HG03135 (cell line): ENCODE measurements around the gene CD244.

Source experiments
- ATAC-seq: cut with Tn5 transposase; IDR thresholded peaks from one replicate; pipeline ENCODE4 v1.9.1; 2021; ENCODE audit warnings: mild to moderate bottlenecking, moderate library complexity; ENCODE audit not compliant: unreplicated experiment

CD244 gene

GRCh38 chr1:160850993-160851392, 11.7 kb downstream of the CD244 start:
- no peak for ATAC-seq

- no peak for ATAC-seq
These were observed 12.1 kb downstream of the CD244 start for GRCh38 chr1:160850541-160850940.

DNA sequence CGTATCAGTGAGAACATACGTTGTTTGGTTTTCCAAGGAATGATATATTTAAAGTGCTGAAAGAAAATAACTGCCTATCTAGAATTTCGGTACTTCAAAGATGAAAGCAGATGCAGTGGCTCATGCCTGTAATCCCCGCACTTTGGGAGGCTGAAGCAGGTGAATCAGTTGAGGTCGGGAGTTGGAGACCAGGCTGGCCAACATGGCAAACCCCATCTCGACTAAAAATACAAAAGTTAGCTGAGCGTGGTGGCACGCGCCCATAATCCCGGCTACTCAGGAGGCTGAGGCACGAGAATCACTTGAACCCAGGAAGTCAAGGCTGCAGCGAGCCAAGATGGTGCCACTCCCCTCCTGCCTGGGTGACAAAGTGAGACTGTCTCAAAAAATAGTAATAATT, 16.4 kb downstream of the CD244 start:
- no peak for ATAC-seq

DNA sequence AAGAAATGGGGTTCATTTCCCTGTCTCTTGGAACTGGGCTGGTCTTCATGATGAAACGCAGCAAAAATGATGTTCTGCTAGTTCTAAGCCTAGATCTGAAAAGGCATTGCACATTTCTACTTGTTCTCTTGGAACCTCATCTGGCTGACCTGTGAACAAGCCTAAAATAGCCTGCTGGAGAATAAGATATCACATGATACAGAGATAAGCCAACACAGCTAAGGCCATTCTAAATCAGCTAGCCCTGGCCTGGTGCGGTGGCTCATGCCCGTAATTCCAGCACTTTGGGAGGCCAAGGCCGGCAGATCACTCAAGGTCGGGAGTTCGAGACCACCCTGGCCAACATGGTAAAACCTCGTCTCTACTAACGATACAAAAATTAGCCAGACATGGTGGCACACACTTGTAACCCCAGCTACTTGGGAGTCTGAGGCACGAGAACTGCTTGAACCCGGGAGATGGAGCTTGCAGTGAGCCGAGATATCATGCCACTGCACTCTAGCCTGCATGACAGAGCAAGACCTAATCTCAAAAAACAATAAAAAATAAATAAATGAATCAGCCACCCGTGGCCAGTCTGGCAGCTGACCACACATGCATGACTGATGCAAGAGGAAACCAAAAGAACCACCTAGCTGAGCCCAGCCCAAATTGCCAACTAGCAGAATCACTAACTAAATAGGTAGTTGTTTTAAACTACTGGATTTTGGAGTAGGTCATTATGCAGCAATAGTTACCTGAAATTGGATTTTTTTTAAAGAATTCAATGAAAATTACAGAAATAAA, 18.0 kb downstream of the CD244 start:
- ATAC-seq = no peak

DNA sequence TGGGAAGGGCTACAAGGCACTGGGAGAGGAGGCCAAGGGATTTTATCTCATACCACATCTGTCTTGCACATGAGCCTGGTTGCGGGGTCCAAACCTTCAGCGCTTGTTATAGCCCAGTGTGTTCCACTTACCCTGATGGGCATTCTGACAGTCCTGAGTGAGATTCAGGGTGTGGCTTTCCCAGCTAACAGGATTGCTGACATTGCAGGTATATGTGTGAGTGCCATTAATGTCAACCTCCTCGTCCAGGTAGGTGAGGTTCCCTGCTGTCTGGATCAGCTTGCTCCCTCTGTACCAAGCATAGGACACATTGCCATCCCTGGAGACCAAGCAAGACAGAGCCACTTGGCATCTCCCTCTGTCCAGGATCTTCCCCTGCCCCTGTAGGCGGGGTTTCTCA, 21.6 kb downstream of the CD244 start:
- no peak for ATAC-seq

DNA sequence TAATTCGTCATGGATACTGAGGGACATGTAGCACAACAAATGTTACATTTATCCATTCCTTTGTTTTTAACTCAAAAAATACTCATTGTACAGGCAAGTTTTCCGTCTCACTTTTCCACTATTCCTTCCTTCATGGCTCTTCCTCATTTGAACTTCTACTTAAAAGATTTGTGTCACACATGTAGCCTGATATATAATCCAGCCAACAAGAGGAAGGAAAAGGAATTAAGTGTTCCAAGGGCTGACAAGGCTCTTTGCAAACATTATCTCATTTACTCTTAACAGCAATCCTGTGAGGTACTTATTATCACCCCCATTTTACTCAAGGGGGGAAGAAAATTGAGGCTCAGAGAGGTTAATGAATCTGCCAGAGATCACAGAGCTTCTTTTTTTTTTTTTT, 22.9 kb downstream of the CD244 start:
- ATAC-seq = no peak

GRCh38 chr1:160838888-160839287, 23.8 kb downstream of the CD244 start:
- ATAC-seq = no peak

DNA sequence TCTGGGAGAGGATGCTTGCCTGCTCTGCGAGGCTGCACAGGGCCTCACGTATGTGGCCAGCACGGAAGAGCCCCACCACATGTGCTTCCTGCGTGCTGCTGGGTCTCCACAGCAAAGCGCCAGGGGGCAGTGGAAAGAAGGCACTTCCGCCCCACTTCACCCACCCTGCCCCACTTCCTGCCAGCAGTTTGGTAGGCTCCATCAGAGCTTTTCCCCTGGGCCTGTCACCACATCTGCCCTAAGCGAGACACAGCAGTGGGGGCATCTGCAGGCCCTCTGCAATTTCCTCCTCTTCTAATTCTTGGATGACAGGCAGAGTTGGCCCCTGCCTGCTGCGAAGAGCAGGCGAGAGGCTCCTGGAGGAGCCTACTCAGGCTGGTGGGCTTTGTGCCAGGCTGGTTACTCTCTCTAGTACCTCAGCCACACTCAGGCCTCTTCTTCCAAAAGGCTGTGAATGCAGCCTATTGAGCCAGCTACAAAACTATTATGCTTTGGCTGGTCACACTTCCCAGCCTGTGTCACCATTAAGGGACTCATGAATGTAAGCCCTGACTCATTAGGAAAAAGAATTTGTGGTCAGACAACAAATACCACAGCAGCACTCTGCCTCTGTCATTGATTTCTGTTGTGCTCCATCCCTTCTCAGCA, 25.0 kb downstream of the CD244 start:
- ATAC-seq = peak; percentile 62

DNA sequence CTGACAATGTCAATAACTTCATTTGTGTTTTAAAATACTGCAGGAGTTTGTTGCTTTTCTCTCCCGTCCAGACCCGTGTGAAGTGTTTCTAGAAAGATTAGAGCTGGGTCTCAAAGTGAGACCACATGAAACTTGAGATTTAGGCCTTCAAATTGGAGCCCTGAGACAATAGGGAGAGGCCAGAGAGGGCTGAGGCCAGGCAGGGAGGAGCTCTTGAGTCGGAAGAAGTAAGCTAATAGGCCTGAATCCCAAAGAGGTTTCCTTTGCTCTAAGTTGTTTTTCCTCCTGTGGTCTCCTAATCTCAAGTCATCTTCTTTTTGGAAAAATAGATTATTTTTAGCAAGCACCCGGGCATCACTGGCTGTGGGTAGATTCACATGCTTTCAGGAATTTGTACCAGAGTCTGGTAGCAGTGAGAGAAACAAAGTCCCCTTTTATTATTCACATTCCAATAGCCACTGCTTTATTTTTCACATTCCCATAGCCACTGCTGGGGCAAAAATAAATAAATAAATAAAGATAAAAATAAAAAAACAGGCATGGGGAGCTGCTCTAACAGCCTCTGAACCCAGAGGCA, 25.6 kb downstream of the CD244 start:
- ATAC-seq = no peak

DNA sequence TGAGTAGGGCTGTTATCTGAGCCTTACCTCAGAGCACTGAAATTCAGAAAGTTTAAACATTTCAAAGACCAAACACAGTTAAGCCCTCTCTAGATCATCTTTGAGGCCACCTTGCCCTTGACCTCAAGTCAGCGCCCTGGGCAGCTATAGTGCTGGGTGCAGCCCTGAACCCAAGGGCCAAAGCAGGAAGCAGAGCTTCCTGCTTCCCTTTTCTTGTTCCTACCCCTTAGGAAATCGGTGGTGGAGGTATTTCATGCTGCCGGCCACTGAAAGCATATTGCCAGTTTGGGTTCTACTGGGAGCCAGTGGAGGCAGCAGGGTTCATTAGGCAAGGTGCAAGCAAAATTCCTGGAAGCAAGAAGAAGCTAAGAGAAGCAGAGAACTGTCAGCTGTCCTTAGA, 26.1 kb downstream of the CD244 start:
- ATAC-seq = no peak

DNA sequence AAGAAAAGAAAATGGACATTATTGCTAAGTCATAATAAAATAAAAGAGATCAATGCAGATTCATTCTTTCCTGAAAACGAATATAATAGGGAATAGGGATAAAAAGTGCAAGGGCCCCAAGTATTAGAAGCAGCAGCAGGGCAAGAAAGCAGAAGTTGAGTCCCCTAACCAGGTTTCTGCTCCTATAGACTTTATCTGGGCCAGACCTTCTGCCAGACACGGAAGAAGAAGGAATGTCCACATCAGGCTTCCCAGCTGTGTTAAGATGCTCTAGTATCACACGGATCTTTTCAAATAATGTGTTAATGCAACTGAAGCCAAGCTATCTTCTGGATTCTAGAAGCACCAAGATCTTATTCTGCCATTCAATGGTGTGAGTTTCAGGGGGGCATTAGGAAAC, 26.9 kb downstream of the CD244 start:
- ATAC-seq = no peak

GRCh38 chr1:160834945-160835565, 27.6 kb downstream of the CD244 start:
- ATAC-seq = no peak

GRCh38 chr1:160830321-160831153, 32.1 kb downstream of the CD244 start:
- ATAC-seq = no peak

DNA sequence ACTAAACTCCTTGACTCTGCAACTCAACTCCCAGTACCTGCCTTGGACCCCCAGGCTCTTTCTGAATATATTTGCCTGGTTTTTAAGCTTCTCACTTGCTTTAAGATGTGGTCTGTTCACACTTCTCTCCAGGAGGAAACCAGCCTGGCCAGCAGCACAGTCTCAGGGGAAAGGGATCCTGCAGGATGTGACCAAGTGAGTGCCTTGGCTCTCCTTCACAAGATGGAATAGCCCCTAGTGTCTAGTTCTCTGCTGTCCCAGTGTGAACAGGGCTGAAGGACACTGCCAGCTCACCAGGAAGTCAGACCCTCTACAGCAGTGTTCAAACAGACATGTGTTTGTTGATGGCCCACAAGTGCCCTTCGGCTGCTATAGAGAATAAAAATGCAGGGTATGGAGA, 32.9 kb downstream of the CD244 start:
- no peak for ATAC-seq

DNA sequence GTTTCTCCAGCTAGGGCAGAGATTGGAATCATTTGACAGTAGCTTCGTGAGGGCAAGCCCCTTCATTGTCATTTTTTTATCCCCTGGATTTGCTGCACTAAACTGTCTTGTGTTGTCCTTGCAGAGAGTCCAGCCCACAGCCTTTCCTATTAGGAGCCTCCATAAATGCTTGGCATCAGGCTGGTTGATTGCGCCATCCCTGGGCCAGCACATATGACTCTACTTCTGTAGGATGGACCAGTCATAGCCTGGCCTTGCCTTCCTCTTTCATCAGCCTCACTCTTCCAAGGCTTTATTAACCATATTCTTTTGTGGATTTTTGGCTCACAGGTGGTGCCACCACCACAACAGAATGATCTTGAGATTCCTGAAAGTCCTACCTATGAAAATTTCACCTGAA, 35.3 kb downstream of the CD244 start:
- no peak for ATAC-seq

- ATAC-seq = no peak
These were observed 36.1 kb downstream of the CD244 start for GRCh38 chr1:160826546-160826945.

DNA sequence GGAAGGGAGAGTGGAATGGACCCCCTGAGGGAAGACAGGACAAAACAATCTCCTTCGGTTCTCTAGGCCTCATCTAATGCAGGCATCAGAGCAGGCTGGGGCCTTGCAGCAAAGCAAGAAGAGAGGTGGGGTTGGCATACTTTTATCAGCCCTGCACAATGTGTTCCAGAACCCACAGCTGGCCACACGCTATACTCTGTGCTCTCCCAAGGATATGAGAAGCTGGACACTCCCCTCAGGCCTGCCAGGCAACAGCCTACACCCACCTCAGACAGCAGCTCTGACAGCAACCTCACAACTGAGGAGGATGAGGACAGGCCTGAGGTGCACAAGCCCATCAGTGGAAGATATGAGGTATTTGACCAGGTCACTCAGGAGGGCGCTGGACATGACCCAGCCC, 39.4 kb downstream of the CD244 start:
- no peak for ATAC-seq

GRCh38 chr1:160821627-160822026, 41.1 kb downstream of the CD244 start:
- ATAC-seq = no peak

- no peak for ATAC-seq
These were observed 43.5 kb downstream of the CD244 start for GRCh38 chr1:160819186-160819585.

DNA sequence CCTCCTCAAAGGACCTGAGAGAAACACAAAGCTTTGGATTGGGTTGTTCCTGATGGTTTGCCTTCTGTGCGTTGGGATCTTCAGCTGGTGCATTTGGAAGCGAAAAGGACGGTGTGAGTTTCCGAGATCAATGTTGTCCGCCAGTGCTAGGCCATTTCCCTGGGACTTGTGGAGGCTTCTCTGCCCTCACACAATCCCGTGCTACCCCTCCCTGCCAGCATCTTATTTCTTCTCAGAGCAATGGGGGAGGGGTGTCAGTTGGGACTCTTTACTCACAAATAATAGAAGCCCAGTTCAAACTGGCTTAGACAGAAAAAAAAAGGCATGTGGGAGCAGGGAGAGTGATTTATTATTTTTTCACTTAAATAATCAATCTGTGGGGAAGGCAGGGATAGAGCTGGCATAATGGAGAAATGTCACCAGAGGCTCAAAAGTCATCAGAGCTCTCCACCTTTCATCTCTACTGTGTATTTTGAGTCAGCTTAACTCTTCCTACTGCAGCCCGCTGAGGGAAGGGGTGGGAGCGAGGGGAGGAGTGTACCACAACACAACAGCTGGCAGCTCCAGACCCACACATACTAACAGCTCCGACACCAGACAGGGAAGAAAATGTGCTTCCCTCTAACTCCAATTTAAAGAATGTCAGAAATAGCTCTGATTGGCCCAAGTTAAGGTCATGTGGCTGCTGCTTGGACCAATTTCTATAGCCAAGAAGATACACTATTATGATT, 44.3 kb downstream of the CD244 start:
- ATAC-seq = no peak
